GM23338 (cell line): ENCODE measurements around the gene CRYZ. TPM values are rescaled to one million over a fixed set of nuclear protein-coding genes. Genes with fewer than 3 reads are reported as not detected.
A peak's percentile ranks its signal among the peaks of the same experiment; 100 is the strongest.

Experiments used
- ATAC-seq: fragments of 200-7000 bp; cut with Tn5 transposase; 3 replicates; pipeline ENCODE4 v1.9.1; 2020
- DNase-seq: peaks from one replicate; pipeline ENCODE4 v3.0.0-alpha.2; 2015; ENCODE audit warnings: low spot score
- H2AFZ ChIP-seq: fragments of 200-600 bp; sonication (generic); 2 replicates; pipeline ENCODE4 v1.8.0; 2016; ENCODE audit warnings: antibody characterized with exemption, mild to moderate bottlenecking, moderate library complexity
- H3F3A ChIP-seq: fragments of 200-600 bp; sonication (generic); replicated peaks from 2 replicates; pipeline ENCODE4 v1.8.0; 2017; ENCODE audit warnings: antibody characterized with exemption, mixed run types, low read depth
- H3K27ac ChIP-seq: fragments of 200-600 bp; sonication (generic); 2 replicates; pipeline ENCODE4 v1.6.1; 2016; ENCODE audit warnings: low read depth
- H3K27me3 ChIP-seq: fragments of 200-600 bp; sonication (generic); 2 replicates; pipeline ENCODE4 v1.8.0; 2016; ENCODE audit warnings: mild to moderate bottlenecking, mixed run types, moderate library complexity; ENCODE audit not compliant: insufficient read depth
- H3K36me3 ChIP-seq: fragments of 200-600 bp; sonication (generic); 2 replicates; pipeline ENCODE4 v1.8.0; 2016; ENCODE audit warnings: mild to moderate bottlenecking; ENCODE audit not compliant: insufficient read depth
- H3K4me1 ChIP-seq: fragments of 200-600 bp; sonication (generic); 2 replicates; pipeline ENCODE4 v1.8.0; 2016; ENCODE audit warnings: mild to moderate bottlenecking, moderate library complexity; ENCODE audit not compliant: insufficient read depth
- H3K4me2 ChIP-seq: fragments of 200-600 bp; sonication (generic); 2 replicates; pipeline ENCODE4 v1.7.1; 2017; ENCODE audit warnings: mixed run types
- H3K4me3 ChIP-seq: fragments of 200-600 bp; sonication (generic); 2 replicates; pipeline ENCODE4 v1.6.1; 2016; ENCODE audit warnings: mixed run types
- H3K79me2 ChIP-seq: fragments of 200-600 bp; sonication (generic); replicated peaks from 2 replicates; pipeline ENCODE4 v1.8.0; 2017; ENCODE audit warnings: mild to moderate bottlenecking; ENCODE audit not compliant: insufficient read depth
- H3K9me2 ChIP-seq: fragments of 200-600 bp; sonication (generic); 2 replicates; pipeline ENCODE4 v1.8.0; 2017; ENCODE audit not compliant: insufficient read depth
- H4K20me1 ChIP-seq: fragments of 200-600 bp; sonication (generic); replicated peaks from 2 replicates; pipeline ENCODE4 v1.8.0; 2017; ENCODE audit warnings: mild to moderate bottlenecking; ENCODE audit not compliant: insufficient read depth
- H3K27ac Mint-ChIP-seq: 2 replicates; pipeline ENCODE4 v1.8.0; 2020; ENCODE audit warnings: inconsistent platforms, mild to moderate bottlenecking, moderate library complexity, mixed read lengths
- H3K27me3 Mint-ChIP-seq: 3 replicates; pipeline ENCODE4 v1.8.0; 2022; ENCODE audit warnings: low read depth, mild to moderate bottlenecking, moderate library complexity, mixed read lengths, inconsistent platforms; ENCODE audit not compliant: insufficient read depth, poor library complexity
- H3K36me3 Mint-ChIP-seq: 3 replicates; pipeline ENCODE4 v1.8.0; 2021; ENCODE audit warnings: low read depth, mild to moderate bottlenecking, inconsistent platforms, moderate library complexity, mixed read lengths
- H3K4me1 Mint-ChIP-seq: 3 replicates; pipeline ENCODE4 v1.8.0; 2020; ENCODE audit warnings: mild to moderate bottlenecking, inconsistent platforms, mixed read lengths
- H3K4me3 Mint-ChIP-seq: 3 replicates; pipeline ENCODE4 v1.8.0; 2021; ENCODE audit warnings: moderate library complexity, mild to moderate bottlenecking, inconsistent platforms, mixed read lengths
- H3K9me3 Mint-ChIP-seq: 3 replicates; pipeline ENCODE4 v1.8.0; 2020; ENCODE audit warnings: moderate library complexity, mild to moderate bottlenecking, inconsistent platforms, mixed read lengths
- EZH2 ChIP-seq: fragments of 200-600 bp; sonication (generic); IDR thresholded peaks from one replicate; pipeline ENCODE4 v1.8.0; 2017; ENCODE audit warnings: antibody characterized with exemption, mild to moderate bottlenecking, low read depth; ENCODE audit not compliant: unreplicated experiment
- ZNF114 ChIP-seq: fragments of 250-450 bp; sonication (Bioruptor Pico); IDR thresholded peaks from 2 replicates; pipeline ENCODE4 v1.5.0; 2020; ENCODE audit warnings: mild to moderate bottlenecking, moderate library complexity
- polyA plus RNA-seq: library from polyadenylated mRNA; unstranded; fragments of >200 nt; fragmentation: Nextera tagmentation; extraction: Ambion mirVana; gene quantifications from 2 replicates; pipeline ENCODE4 v1.2.1, GENCODE V29; 2016
- total RNA-seq: library from RNA; depleted of rRNA; stranded (reverse); fragments of >200 nt; shearing (Covaris generic); gene quantifications from 2 replicates; pipeline ENCODE4 v1.2.3, GENCODE V29; 2014
- TF ChIP-seq, protein P1 (sequence below): fragments of 250-450 bp; sonication (Bioruptor Pico); IDR thresholded peaks from 2 replicates; pipeline ENCODE4 v1.5.0; 2020; ENCODE audit warnings: mild to moderate bottlenecking, moderate library complexity
- TF ChIP-seq, protein P2 (sequence below), 2 experiments: fragments of 200-600 bp in 1 of 2; sonication (generic) in 1 of 2; conservative IDR thresholded peaks; 2 replicates each; pipeline versions ENCODE4 v1.5.1 to v1.6.1; 2016 to 2017; ENCODE audit warnings: antibody characterized with exemption in 2 of 2, low read depth in 2 of 2, mild to moderate bottlenecking in 2 of 2, moderate library complexity in 1 of 2

Gene CRYZ
- total and polyA plus RNA-seq, 2 experiments from 2014 or later, result 45.7 to 57.8 TPM

DNA sequence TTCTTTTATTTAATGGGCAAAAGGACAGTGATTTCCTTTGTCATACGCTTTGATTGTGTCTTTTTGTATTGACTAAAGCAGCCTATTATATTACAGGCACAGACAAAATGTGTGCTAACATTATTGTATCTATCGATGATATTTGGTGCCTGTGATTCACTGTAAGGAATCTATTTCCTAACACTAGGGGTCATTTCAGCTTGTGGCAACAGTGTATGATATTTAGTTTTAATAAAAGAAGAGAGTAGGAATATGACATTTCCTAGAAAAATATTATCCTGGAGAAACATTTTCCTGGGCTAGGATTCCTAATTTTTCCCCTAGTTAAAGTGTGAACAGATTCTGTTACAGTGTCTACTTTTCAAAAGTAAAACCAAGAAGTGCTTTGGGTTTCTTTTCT lies 42.9 kb upstream of the CRYZ start:
- Histone ChIP-seq H3K4me1 (peaks cover 11% of the 10 kb centered on the region), H3K79me2 (no peaks in the 10 kb centered on the region), H3K27ac (no peak overlapping the region), H3K4me3 (no peak overlapping the region), H3K9me2 (no peaks in the 10 kb centered on the region), H3F3A (no peaks in the 10 kb centered on the region), H4K20me1 (no peaks in the 10 kb centered on the region), H3K4me2 (no peak overlapping the region), H2AFZ (no peak overlapping the region), H3K27me3 (no peaks in the 10 kb centered on the region), H3K36me3 (no peaks in the 10 kb centered on the region)
- no peak for TF ChIP-seq EZH2
- TF ChIP-seq, protein P1, sequence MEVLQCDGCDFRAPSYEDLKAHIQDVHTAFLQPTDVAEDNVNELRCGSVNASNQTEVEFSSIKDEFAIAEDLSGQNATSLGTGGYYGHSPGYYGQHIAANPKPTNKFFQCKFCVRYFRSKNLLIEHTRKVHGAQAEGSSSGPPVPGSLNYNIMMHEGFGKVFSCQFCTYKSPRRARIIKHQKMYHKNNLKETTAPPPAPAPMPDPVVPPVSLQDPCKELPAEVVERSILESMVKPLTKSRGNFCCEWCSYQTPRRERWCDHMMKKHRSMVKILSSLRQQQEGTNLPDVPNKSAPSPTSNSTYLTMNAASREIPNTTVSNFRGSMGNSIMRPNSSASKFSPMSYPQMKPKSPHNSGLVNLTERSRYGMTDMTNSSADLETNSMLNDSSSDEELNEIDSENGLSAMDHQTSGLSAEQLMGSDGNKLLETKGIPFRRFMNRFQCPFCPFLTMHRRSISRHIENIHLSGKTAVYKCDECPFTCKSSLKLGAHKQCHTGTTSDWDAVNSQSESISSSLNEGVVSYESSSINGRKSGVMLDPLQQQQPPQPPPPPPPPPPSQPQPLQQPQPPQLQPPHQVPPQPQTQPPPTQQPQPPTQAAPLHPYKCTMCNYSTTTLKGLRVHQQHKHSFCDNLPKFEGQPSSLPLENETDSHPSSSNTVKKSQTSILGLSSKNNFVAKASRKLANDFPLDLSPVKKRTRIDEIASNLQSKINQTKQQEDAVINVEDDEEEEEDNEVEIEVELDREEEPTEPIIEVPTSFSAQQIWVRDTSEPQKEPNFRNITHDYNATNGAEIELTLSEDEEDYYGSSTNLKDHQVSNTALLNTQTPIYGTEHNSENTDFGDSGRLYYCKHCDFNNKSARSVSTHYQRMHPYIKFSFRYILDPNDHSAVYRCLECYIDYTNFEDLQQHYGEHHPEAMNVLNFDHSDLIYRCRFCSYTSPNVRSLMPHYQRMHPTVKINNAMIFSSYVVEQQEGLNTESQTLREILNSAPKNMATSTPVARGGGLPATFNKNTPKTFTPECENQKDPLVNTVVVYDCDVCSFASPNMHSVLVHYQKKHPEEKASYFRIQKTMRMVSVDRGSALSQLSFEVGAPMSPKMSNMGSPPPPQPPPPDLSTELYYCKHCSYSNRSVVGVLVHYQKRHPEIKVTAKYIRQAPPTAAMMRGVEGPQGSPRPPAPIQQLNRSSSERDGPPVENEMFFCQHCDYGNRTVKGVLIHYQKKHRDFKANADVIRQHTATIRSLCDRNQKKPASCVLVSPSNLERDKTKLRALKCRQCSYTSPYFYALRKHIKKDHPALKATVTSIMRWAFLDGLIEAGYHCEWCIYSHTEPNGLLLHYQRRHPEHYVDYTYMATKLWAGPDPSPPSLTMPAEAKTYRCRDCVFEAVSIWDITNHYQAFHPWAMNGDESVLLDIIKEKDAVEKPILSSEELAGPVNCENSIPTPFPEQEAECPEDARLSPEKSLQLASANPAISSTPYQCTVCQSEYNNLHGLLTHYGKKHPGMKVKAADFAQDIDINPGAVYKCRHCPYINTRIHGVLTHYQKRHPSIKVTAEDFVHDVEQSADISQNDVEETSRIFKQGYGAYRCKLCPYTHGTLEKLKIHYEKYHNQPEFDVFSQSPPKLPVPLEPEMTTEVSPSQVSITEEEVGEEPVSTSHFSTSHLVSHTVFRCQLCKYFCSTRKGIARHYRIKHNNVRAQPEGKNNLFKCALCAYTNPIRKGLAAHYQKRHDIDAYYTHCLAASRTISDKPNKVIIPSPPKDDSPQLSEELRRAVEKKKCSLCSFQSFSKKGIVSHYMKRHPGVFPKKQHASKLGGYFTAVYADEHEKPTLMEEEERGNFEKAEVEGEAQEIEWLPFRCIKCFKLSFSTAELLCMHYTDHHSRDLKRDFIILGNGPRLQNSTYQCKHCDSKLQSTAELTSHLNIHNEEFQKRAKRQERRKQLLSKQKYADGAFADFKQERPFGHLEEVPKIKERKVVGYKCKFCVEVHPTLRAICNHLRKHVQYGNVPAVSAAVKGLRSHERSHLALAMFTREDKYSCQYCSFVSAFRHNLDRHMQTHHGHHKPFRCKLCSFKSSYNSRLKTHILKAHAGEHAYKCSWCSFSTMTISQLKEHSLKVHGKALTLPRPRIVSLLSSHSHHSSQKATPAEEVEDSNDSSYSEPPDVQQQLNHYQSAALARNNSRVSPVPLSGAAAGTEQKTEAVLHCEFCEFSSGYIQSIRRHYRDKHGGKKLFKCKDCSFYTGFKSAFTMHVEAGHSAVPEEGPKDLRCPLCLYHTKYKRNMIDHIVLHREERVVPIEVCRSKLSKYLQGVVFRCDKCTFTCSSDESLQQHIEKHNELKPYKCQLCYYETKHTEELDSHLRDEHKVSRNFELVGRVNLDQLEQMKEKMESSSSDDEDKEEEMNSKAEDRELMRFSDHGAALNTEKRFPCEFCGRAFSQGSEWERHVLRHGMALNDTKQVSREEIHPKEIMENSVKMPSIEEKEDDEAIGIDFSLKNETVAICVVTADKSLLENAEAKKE (CRISPR knock-in tag), result no peak
- TF ChIP-seq, protein P2, sequence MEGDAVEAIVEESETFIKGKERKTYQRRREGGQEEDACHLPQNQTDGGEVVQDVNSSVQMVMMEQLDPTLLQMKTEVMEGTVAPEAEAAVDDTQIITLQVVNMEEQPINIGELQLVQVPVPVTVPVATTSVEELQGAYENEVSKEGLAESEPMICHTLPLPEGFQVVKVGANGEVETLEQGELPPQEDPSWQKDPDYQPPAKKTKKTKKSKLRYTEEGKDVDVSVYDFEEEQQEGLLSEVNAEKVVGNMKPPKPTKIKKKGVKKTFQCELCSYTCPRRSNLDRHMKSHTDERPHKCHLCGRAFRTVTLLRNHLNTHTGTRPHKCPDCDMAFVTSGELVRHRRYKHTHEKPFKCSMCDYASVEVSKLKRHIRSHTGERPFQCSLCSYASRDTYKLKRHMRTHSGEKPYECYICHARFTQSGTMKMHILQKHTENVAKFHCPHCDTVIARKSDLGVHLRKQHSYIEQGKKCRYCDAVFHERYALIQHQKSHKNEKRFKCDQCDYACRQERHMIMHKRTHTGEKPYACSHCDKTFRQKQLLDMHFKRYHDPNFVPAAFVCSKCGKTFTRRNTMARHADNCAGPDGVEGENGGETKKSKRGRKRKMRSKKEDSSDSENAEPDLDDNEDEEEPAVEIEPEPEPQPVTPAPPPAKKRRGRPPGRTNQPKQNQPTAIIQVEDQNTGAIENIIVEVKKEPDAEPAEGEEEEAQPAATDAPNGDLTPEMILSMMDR (conservative IDR thresholded peaks at IDR 0.05; ENCODE audit: low read depth in 2 of 2), result peak in 1 of 2 experiments; percentile 9; a peak in 1 of 4 replicates
- no peak for TF ChIP-seq ZNF114 (CRISPR knock-in tag)
- no peak for DNase-seq
- Mint-ChIP-seq H3K27ac (no peak overlapping the region), H3K27me3 (no peaks in the 10 kb centered on the region), H3K4me3 (no peak overlapping the region), H3K9me3 (no peaks in the 10 kb centered on the region), H3K36me3 (no peaks in the 10 kb centered on the region), H3K4me1 (peaks cover 14% of the 10 kb centered on the region)
- no peak for ATAC-seq
